HG02870 (cell line): ENCODE results near the gene SOX8.

Source experiments
- ATAC-seq: cut with Tn5 transposase; IDR thresholded peaks from one replicate; pipeline ENCODE4 v1.9.1; 2021; ENCODE audit warnings: mild to moderate bottlenecking, moderate library complexity; ENCODE audit not compliant: unreplicated experiment

SOX8 gene

DNA sequence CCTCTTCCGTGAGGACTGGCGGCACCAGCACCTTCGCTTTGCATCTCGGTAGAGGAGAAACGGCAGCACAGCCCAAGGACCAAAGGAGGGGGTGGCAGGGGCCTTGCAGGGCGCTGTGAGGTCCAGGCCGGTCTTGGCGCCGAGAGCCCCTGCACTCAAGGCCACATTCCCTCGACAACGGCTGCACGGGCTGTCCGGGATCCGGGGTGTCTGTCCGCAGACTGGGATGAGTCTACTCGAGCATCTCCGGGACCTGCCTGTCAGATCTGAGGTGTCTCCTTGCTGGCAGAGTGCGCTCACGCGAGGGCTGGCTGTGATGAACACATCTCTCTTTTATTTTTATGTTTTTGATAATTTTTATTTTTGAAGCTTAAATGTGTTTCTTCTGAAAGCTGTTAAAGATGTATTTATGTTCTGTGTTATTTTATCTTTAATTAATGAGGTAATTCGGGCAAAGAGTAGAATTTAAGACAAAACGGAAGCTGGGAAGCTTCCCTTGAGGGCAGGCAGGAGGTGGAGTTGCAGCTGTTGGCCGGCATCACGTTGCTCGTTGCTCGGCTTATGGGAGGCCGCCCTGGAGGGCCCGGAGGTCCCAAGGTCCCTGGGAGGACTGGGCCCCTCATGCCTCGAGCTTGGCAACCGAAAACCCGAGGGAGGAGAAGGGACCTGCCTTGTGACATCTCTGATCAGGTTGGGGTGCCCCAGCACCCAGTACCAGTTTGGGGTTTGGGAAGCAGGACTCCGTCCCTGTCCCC, 4.3 kb downstream of the SOX8 start:
- no peak for ATAC-seq

GRCh38 chr16:986411-986810, 4.8 kb downstream of the SOX8 start:
- ATAC-seq, result no peak

DNA sequence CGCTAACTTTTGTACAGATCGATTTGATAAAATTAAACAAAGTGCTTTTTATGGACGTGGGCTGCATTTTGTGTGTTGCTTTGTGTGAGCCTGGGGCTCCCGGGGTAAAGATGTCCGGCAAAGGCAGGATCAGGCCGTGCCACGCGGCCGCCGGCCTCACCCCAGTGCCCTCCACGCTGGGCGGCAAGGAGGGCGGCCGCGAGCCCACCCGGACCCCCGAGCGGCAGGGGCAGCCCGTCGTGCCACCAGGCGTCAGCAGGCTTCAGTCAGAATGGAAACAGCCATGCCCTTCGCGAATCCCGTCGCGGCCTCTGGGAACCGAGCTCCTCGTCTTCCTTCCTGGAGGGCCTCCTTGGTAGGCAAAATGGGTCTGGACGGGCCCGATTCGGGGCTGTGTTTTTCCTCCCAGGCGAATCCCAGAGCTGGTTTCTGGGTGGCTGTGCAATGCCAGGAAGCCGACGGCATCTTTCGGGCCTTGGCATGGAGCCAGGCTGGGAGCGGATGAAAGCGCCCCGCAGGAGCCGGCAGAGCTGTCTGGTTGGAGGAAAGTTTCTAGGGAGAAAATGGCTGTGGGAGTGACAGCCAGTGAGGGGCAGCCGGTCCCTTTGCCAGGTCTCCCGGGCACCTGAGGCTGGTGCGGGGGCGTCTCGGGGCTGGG, 5.5 kb downstream of the SOX8 start:
- ATAC-seq, result no peak

GRCh38 chr16:987906-988305, 6.3 kb downstream of the SOX8 start:
- no peak for ATAC-seq

- ATAC-seq, result no peak
Measured at GRCh38 chr16:988471-989353, 7.1 kb downstream of the SOX8 start.

- ATAC-seq, result no peak
Measured at GRCh38 chr16:989354-989814, 7.8 kb downstream of the SOX8 start.

DNA sequence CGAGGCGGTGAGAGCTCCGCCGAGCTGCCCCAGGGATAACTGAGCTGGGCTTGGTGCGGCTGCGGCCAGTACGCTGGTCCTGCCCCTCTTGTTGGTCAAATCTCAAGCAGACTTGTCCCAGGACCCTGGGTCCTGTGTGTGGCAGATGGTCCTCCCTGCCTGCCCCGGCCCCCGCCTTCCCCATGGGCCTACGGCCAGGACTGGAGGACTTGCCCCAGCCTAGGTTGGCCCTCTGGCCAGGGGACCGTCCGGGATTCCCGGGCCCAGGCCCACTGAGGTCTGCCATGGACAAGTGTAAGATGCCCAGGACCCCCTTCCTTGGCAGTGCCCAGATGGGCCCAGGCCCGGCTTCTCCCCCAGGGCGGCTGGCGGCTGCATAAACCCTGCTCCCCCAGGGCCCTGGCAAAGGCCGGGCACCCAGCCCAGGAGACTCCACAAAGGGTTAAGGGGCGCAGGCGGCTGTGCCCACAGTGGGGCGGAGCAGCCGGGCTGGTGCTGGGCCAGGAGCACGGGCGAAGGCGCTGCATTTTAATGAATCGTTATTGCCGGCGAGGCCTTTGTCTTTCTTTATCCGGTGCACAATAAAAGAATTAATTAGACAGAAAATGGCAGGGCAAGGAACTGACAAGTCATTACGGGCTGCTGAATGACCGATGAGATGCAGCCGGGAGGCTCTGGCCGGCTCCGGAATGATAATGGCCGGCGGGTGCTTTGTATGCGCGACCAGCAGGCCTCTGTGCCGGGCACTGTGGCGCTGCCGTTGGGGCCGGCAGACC, 9.1 kb downstream of the SOX8 start:
- no peak for ATAC-seq

GRCh38 chr16:991345-991744, 9.8 kb downstream of the SOX8 start:
- ATAC-seq, result no peak

GRCh38 chr16:991773-992172, 10.2 kb downstream of the SOX8 start:
- ATAC-seq, result no peak

DNA sequence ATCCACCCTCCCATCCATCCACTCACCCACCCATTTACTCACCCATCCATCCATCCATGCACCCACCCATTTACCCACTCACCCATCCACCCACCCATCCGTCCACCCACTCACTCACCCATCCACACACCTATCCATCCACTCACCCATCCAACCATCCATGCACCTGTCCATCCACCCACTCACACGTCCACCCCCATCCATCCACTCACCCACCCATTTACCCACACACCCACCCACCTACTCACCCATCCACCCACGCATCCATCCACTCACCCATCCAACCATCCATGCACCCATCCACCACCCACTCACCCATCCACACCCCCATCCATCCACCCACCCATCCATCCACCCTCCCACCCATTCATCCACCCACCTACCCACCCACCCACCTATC, 12.2 kb downstream of the SOX8 start:
- ATAC-seq, result no peak

DNA sequence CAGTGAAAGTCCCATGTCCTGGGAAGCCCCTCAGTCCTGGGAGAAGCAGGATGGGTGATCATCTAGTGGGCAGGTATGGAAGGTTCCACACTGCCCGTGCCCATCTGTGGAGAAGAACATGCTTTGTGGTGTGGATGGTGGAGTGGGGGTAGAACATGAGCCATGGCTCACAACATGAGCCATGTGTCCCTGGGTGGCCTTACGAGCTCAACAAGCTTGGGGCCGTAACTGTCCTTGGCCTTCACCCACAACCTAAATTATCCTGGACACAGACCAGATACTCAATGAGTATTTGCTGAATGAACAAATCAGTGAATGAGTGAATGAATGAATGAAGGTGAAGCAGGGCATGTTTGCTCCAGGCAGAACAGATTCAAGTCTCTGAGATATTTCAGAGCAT, 13.5 kb downstream of the SOX8 start:
- no peak for ATAC-seq

GRCh38 chr16:995783-996182, 14.2 kb downstream of the SOX8 start:
- ATAC-seq, result no peak

- ATAC-seq, result no peak
Measured at GRCh38 chr16:996681-997080, 15.1 kb downstream of the SOX8 start.

- ATAC-seq, result no peak
Measured at GRCh38 chr16:997440-998051, 16.0 kb downstream of the SOX8 start.

DNA sequence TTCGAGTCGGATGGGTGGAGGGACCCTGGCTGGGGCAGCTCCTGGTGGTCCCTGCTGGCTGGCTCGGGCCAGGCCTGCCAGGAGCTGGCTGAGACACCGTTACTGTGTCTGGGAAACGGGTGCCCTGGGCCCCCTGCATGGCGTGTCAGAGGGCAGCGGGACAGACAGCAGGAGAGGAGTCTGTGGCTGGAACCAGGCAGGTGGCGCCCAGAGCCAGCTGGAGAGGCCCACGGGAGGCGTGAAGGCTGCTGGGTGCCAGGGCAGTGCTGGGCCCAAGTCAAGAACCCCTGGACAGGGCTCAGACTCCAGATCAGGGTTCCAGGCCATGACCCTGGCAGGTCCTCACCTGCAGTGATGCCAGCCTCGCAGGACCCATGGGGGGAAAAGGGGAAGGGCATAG, 16.6 kb downstream of the SOX8 start:
- ATAC-seq, result no peak

DNA sequence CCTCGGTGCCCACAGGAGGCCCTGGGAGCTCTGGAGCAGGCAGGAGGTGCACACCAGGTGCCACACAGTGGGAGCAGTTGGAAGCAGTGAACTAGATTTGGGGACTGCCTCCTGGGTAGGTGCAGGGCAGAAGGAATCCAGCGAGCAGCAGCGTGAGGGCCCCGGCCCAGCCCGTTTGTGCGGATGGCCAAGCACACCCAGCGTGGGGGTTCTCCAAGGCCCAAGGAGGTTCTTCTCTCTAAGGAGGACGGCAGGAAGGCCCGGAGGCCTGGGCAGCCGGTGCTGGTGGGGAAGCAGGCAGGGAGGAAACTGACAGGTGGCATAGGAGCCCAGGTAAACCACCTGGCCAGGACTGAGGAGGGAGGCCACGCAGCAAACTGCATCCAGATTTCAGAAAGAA, 17.0 kb downstream of the SOX8 start:
- no peak for ATAC-seq

GRCh38 chr16:999677-1000076, 18.1 kb downstream of the SOX8 start:
- ATAC-seq, result no peak

- ATAC-seq, result no peak
Measured at GRCh38 chr16:1000608-1001007, 19.0 kb downstream of the SOX8 start.

DNA sequence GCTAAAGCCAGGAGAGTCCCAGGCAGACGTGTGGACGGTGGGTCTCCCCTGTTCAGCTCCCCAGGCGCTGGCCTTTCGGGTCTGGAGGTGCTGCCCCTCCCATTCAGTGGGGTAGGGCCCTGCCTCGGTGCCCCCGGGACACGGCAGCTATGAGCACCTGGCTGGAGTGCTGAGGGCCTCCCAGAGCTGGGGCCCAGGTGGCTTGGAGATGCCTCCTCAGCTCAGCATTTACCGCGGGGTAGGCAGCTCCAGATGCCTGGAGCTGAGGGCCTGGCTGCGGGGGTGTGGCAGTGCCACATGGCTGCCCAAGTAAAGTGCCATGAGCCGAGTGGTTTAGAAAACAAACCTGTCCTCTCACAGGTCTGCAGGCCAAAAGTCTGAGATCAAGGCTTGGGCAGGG, 19.5 kb downstream of the SOX8 start:
- ATAC-seq, result no peak

GRCh38 chr16:1002399-1003166, 21.0 kb downstream of the SOX8 start:
- ATAC-seq, result no peak
